A172 (cell line): ENCODE results near the gene SPCS2. TPM values are rescaled to one million over a fixed set of nuclear protein-coding genes. Genes with fewer than 3 reads are reported as not detected.
A peak's percentile ranks its signal among the peaks of the same experiment; 100 is the strongest.
"Not testable (repeated sequence)": the region's sequence is repeated elsewhere in the genome, so short reads cannot be mapped to it uniquely, and the experiment has no call there.

ENCODE experiments used
- DNase-seq: peaks from one replicate; pipeline ENCODE4 v3.0.0-alpha.2; 2015; ENCODE audit warnings: low spot score
- total RNA-seq: library from RNA; depleted of rRNA; stranded (reverse); fragments of >200 nt; shearing (Covaris generic); gene quantifications from 2 replicates; pipeline ENCODE4 v1.2.3, GENCODE V29; 2014; rRNA removed

SPCS2 gene
- total RNA-seq, 1 experiment from 2014 or later = 35.6 TPM

- DNase-seq = no peak
Observed at GRCh38 chr11:75000975-75001354, 51.9 kb downstream of the SPCS2 start.

- DNase-seq = no peak
Observed at GRCh38 chr11:75001686-75002085, 52.6 kb downstream of the SPCS2 start.

DNA sequence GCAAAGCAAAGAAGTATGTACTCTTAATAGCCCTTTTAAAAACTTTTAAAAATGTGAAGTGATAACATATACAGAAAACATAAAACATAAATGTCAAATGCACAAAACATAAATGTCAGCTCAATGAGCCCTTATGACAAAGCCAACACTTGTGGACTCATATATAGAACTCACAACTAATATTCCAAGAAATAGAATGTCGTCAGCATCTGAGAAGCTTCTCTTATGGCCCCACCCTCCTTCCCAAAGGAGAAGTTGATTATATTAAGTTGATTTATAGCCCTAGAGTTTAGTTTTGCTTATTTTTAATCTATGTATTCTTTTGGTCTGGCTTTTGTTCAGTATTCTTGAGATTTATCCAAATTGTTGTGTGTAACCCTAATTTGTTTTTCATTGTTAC lies 53.5 kb downstream of the SPCS2 start:
- DNase-seq = no peak

DNA sequence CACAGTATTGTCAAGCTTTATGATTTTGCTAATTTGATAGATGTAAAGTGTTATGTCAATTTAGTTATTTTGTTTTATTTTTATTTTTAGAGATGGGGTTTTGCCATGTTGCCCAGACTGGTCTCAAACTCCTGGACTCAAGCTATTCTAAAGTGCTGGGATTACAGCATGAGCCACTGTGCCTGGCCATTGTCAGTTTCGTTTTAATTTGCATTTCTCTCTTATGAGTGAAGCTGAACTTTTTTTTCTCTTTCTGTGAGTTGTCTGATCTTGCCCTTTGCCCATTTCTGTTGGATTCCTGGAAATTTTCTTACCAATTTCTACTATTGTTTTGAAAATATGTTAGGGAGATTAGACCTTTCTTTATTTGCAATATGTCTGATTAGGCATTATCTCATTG lies 55.1 kb downstream of the SPCS2 start:
- DNase-seq = no peak

DNA sequence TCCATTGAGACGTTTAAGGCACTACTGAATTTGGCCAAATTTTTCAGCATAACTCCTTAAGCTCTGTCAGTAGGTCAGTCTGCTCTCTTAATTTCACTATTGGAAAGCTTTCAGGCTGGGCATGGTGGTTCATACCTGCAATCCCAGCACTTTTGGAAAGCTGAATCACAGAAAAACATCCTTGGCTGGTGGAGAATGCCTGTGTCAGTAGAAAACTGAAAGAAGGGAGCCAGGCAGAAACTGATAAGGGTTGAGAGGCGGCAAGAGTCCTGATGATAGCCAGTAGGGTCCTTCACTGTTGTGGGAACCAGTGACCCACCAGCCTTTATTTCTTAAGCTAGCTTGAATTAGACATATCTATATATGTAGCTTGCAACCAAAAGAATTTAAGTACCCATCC lies 62.3 kb downstream of the SPCS2 start:
- no peak for DNase-seq

GRCh38 chr11:75011872-75012271 lies 62.8 kb downstream of the SPCS2 start:
- DNase-seq = no peak

DNA sequence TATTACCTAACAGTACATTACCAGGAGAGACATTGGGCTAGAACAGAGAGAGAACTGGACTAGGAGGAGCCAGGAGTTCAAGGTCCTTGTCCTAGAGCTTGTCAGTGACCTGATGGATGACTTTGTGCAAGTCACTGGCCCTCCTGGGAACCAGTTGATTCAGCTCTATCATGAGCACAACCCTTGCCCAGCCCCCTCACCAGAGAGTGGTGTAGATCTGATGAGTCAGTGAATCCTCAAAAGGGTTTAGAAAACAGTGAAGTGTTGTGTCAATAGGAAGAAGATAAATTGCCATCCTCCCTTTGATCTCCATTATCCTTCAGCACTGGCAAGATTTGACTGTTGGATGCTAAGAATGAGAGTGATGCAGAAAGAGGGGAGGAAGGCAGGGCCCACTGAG lies 64.0 kb downstream of the SPCS2 start:
- no peak for DNase-seq

GRCh38 chr11:75014129-75014528 lies 65.1 kb downstream of the SPCS2 start:
- peak; percentile 67 for DNase-seq

DNA sequence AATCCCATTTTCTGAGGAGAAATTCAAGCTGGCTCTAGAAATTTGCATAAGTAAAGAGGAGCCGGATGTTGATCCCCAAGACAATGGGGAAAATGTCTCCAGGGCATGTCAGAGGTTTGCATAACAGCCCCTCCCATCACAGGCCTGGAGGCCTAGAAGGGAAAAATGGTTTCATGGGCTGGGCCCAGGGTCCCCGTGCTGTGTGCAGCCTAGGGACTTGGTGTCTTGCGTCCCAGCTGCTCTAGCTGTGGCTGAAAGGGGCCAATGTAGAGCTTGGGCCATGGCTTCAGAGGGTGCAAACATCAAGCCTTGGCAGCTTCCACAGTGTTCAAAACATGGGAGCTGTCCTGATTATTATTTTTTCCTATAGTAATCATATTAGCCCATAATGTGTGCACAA lies 70.1 kb downstream of the SPCS2 start:
- DNase-seq = not testable (repeated sequence)

DNA sequence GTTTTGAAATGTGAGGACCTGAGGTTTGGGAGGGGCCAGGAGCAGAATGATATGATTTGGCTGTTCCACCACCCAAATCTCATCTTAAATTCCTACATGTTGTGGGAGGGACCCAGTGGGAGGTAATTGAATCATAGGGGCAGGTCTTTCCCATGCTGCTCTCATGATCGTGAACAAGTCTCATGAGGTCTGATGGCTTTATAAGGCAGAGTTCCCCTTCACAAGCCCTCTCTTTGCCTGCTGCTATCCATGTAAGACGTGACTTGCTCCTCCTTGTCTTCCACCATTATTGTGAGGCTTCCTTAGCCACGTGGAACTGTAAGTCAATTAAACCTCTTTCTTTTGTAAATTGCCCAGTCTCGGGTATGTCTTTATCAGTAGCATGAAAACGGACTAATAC lies 71.3 kb downstream of the SPCS2 start:
- not testable (repeated sequence) for DNase-seq

DNA sequence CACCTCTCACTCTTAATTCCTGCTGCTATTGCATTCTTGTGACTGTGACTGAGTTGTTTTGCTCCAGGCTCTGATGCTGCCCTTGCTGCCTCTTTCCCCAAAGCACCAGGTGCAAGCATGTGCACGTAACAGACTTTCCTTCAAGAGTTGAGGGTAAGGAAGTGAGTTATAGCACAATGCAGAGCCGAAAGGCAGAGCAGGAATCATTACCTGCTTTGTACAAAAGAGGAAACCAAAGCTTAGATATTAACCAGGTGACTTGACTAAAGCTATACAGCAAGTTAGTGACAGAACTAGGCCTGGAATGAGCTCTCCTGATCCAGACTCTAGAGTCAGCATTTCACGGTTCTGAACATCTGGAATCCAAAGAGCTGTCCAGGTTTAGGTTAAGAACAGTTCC lies 73.2 kb downstream of the SPCS2 start:
- no peak for DNase-seq

GRCh38 chr11:75022759-75023396 lies 73.8 kb downstream of the SPCS2 start:
- DNase-seq = peak; percentile 79

GRCh38 chr11:75023446-75024067 lies 74.5 kb downstream of the SPCS2 start:
- DNase-seq = no peak

GRCh38 chr11:75024068-75024449 lies 75.0 kb downstream of the SPCS2 start:
- DNase-seq = no peak

DNA sequence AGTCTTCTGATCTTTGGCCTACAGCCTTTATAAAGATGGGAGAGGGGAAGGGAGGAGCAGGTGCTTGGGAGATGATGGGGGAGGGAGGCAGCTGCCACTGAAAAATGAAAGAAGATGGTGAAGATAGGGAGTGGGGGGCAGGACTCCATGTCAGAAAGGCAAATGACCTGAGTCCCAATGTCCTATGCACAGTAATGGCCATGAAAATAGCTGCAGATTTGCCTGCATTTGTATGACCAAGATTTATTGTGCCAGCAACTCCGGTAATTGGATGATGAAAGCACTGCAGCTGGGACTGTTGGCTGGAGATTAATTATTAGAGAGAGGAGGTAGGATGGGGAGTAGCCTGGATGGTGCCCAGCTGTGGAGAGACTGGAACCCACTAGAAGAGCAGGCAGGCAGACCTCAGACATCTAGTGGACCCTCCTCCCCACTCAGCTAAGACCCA lies 75.7 kb downstream of the SPCS2 start:
- no peak for DNase-seq

DNA sequence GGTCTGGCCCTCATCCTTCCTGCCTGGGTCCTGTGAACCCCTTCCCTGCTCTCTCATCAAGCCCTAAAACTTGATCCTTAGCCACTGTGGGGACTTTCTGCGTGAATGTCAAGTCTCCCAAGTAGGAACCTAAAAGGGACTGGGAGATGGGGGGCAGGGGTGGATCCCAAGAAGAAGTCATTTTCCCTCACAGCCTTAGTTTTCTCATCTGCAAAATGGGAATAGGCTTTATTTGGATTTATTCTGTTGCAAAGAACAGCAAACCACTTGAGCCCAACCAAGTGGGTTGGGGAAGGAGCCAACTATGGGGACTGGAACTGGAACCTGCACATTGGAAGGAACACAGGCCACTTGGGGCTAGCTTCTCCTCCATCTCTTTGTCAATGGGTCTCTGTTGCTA lies 76.5 kb downstream of the SPCS2 start:
- no peak for DNase-seq

DNA sequence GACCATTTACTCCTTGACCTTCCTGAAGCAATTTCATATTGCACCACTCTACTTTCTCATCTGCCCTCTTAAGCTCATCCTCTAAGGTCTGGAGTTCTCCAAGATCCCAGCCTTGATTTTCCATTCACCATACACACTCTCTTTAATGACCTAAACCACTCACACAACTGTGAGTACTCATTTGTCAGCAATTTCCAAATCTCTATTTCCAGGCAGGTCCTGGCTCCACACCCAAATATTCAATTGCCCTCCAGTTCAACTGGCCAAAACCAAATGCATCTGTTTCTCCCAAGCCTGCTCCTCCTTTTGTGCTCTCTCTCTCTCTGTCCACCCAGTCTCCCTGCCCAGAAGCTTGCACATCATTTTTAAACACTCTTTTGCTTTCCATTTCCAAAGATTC lies 79.3 kb downstream of the SPCS2 start:
- no peak for DNase-seq

Other genes with a start within 250 kb of the SPCS2 start
- gene CHRDL2, start 217.8 kb upstream of the SPCS2 start, total RNA-seq = not detected in 2 replicates
- 23.2 and 28.6 TPM in 2 replicates for gene RNF169, start 200.4 kb upstream of the SPCS2 start, total RNA-seq
- gene XRRA1, start 175 bp upstream of the SPCS2 start, total RNA-seq = 13.2 and 27.3 TPM in 2 replicates
- gene NEU3, start 39.7 kb downstream of the SPCS2 start, total RNA-seq = 7.5 and 12.1 TPM in 2 replicates
- gene OR2AT4, start 147.6 kb downstream of the SPCS2 start, total RNA-seq = 0.02 TPM in 1 of 2 replicates, not detected in the other
- 1.2 and 2.0 TPM in 2 replicates for gene SLCO2B1, start 201.8 kb downstream of the SPCS2 start, total RNA-seq